Measurements from ENCODE around the gene RAB7A. TPM values are rescaled to one million over a fixed set of nuclear protein-coding genes. Genes with fewer than 3 reads are reported as not detected.

Gene RAB7A
- total and polyA plus RNA-seq, 2 of the 4 experiments (the other 2 are of a cell fraction), result 57.0 to 240 TPM

- H2AFZ ChIP-seq (replicated peaks; ENCODE audit: low read length, poor library complexity), result no peak overlapping the region
- H2BK20ac ChIP-seq (ENCODE audit: low read depth, low read length), result no peak overlapping the region
- H2AK5ac ChIP-seq (ENCODE audit: low read depth, low read length), result no peak overlapping the region
- no peak overlapping the region for H4K8ac ChIP-seq (ENCODE audit: low read depth in 2 of 2, low read length in 2 of 2)
- no peak overlapping the region for H3K23ac ChIP-seq (ENCODE audit: low read depth, low read length)
- no peak overlapping the region for H2BK5ac ChIP-seq (ENCODE audit: low read depth, low read length, poor library complexity, severe bottlenecking)
- no peak overlapping the region for H3K27ac ChIP-seq (ENCODE audit: insufficient read depth, low read length)
- no peak overlapping the region for H4K5ac ChIP-seq (ENCODE audit: low read depth, low read length)
- DNase-seq (no peak), ATAC-seq (ENCODE audit: low read depth) (peak; percentile 61)
- no peak overlapping the region for H2BK15ac ChIP-seq (ENCODE audit: low read depth, low read length)
- dilution Hi-C loops (cut with HindIII; ENCODE audit: low sequenced_read_pairs, unreplicated experiment), result no loop called here
- intact Hi-C loops (cut with micrococcal nuclease), result no loop called here
- TF ChIP-seq CEBPB (IDR thresholded peaks at IDR 0.05; ENCODE audit: low read depth, low read length), result no peak
- no peak for TF ChIP-seq POLR2A (IDR thresholded peaks at IDR 0.05; ENCODE audit: low read depth, low read length)
- TF ChIP-seq RFX5 (IDR thresholded peaks at IDR 0.05; ENCODE audit: low read depth, low read length), result no peak
- no peak for TF ChIP-seq FOS (IDR thresholded peaks at IDR 0.05; ENCODE audit: low read depth, low read length)
- TF ChIP-seq ELK1 (IDR thresholded peaks at IDR 0.05; ENCODE audit: borderline replicate concordance, low read depth, low read length), result no peak
- no peak for TF ChIP-seq MAFK (IDR thresholded peaks at IDR 0.05; ENCODE audit: low read depth, low read length)
- no peak for TF ChIP-seq MAZ (IDR thresholded peaks at IDR 0.05; ENCODE audit: borderline replicate concordance, low read depth, low read length)
- no peak for TF ChIP-seq USF2 (IDR thresholded peaks at IDR 0.05; ENCODE audit: low read depth, low read length)
- TF ChIP-seq NFE2L2 (IDR thresholded peaks at IDR 0.05; ENCODE audit: low read depth, low read length), result no peak
- TF ChIP-seq RAD21 (IDR thresholded peaks at IDR 0.05; ENCODE audit: low read length), result no peak
- no peak for TF ChIP-seq MXI1 (IDR thresholded peaks at IDR 0.05; ENCODE audit: borderline replicate concordance, low read depth, low read length)
- TF ChIP-seq RCOR1 (IDR thresholded peaks at IDR 0.05; ENCODE audit: insufficient replicate concordance, low read length), result no peak
- no peak for TF ChIP-seq SMC3 (IDR thresholded peaks at IDR 0.05; ENCODE audit: low read depth, low read length)
- BruUV-seq (replicated peaks), result no TSS peak
- no peak overlapping the region for H3K56ac ChIP-seq (ENCODE audit: extremely low read depth, insufficient read depth, low read length)
- no peak overlapping the region for H3K4me2 ChIP-seq (ENCODE audit: low read depth, low read length)
- H3K9me3 ChIP-seq (ENCODE audit: control insufficient read depth, insufficient read depth, low read length), result no peaks in the 10 kb centered on the region
- ChIA-PET POLR2A (ENCODE audit: unreplicated experiment) (no interaction called here), CTCF (no interaction called here)
- peaks cover 15 to 77% of the 10 kb centered on the region in 2 experiments for H3K79me1 ChIP-seq (ENCODE audit: low read depth in 1 of 2, low read length in 2 of 2)
- in situ Hi-C loops (cut with MboI; ENCODE audit: low sequenced_read_pairs), result no loop called here
- no peak overlapping the region for H3K4me3 ChIP-seq (ENCODE audit: insufficient read depth, low read depth, low read length)
- H4K20me1 ChIP-seq (ENCODE audit: insufficient read depth, low read length), result peaks cover 91% of the 10 kb centered on the region
- no peak overlapping the region for H2AK9ac ChIP-seq (replicated peaks; ENCODE audit: low read depth, low read length, poor library complexity)
- H3K4me1 ChIP-seq (ENCODE audit: control insufficient read depth, insufficient read depth, low read length), result peaks cover 5% of the 10 kb centered on the region
- peaks cover 22% of the 10 kb centered on the region; the same call in 1 of the 2 replicates for H3K9me1 ChIP-seq (ENCODE audit: insufficient read depth, low read length)
- H2BK120ac ChIP-seq (ENCODE audit: low read depth, low read length), result no peak overlapping the region
- H3K18ac ChIP-seq (ENCODE audit: low read depth, low read length), result no peak overlapping the region
- H4K91ac ChIP-seq (ENCODE audit: insufficient read depth, low read depth, low read length), result no peak overlapping the region
- H3K9ac ChIP-seq (ENCODE audit: low read depth, low read length), result no peak overlapping the region
- H3K4ac ChIP-seq (ENCODE audit: low read depth, low read length), result no peak overlapping the region
- H3K36me3 ChIP-seq (ENCODE audit: control insufficient read depth, insufficient read depth, low read length), result peaks cover 11% of the 10 kb centered on the region
- no peaks in the 10 kb centered on the region for H3K27me3 ChIP-seq (ENCODE audit: control insufficient read depth, insufficient read depth, low read length)
- H3K14ac ChIP-seq (replicated peaks; ENCODE audit: low read depth, low read length), result no peak overlapping the region
Observed at GRCh38 chr3:128749035-128749434, 23.1 kb downstream of the RAB7A start.
